Mesenchymal stem cell (in vitro differentiated cells and primary cell): ENCODE data around the gene NT5C1B. TPM values are rescaled to one million over a fixed set of nuclear protein-coding genes. Genes with fewer than 3 reads are reported as not detected.

Source experiments
- DNase-seq: peaks from one replicate; pipeline ENCODE4 v3.0.0-alpha.2; 2013
- H2AFZ ChIP-seq: one replicate; pipeline ENCODE4 v1.6.1; 2013; ENCODE audit warnings: low read depth, mild to moderate bottlenecking, control low read depth, inconsistent platforms, low read length, moderate library complexity
- H2AK5ac ChIP-seq: 2 replicates; pipeline ENCODE4 v1.6.1; 2013; ENCODE audit warnings: low read length, moderate library complexity, mild to moderate bottlenecking, inconsistent platforms; ENCODE audit not compliant: severe bottlenecking
- H2BK120ac ChIP-seq: one replicate; pipeline ENCODE4 v1.6.1; 2013; ENCODE audit warnings: low read depth, mild to moderate bottlenecking, inconsistent platforms, low read length, moderate library complexity
- H2BK12ac ChIP-seq, 2 experiments: one replicate each; pipeline ENCODE4 v1.6.1; 2013; ENCODE audit warnings: inconsistent platforms in 2 of 2, low read length in 2 of 2, mild to moderate bottlenecking in 2 of 2, moderate library complexity in 2 of 2, control low read depth in 1 of 2
- H2BK15ac ChIP-seq: one replicate; pipeline ENCODE4 v1.6.1; 2013; ENCODE audit warnings: mild to moderate bottlenecking, low read depth, inconsistent platforms; ENCODE audit not compliant: poor library complexity, severe bottlenecking
- H2BK5ac ChIP-seq: 2 replicates; pipeline ENCODE4 v1.6.1; 2013; ENCODE audit warnings: low read depth, mild to moderate bottlenecking, low read length, control low read depth, inconsistent platforms; ENCODE audit not compliant: poor library complexity, severe bottlenecking
- H3K14ac ChIP-seq, 2 experiments: one replicate each; pipeline ENCODE4 v1.6.1; 2013; ENCODE audit warnings: inconsistent platforms in 2 of 2, low read length in 2 of 2, control low read depth in 1 of 2, mild to moderate bottlenecking in 1 of 2, moderate library complexity in 1 of 2
- H3K18ac ChIP-seq, 2 experiments: one replicate each; pipeline ENCODE4 v1.6.1; 2013; ENCODE audit warnings: inconsistent platforms in 2 of 2, low read length in 2 of 2, control low read depth in 1 of 2, low read depth in 1 of 2, mild to moderate bottlenecking in 1 of 2
- H3K23ac ChIP-seq, 2 experiments: one replicate each; pipeline ENCODE4 v1.6.1; 2013; ENCODE audit warnings: inconsistent platforms in 2 of 2, low read length in 2 of 2, mild to moderate bottlenecking in 2 of 2, moderate library complexity in 2 of 2, control low read depth in 1 of 2
- H3K27ac ChIP-seq: 2 replicates; pipeline ENCODE4 v1.5.1; 2013; ENCODE audit warnings: mild to moderate bottlenecking, moderate library complexity, low read length, control low read depth, inconsistent platforms; ENCODE audit not compliant: poor library complexity, severe bottlenecking
- H3K27me3 ChIP-seq, 2 experiments: 2 replicates each; pipeline versions ENCODE4 v1.6.1 to v1.7.0; 2013; ENCODE audit warnings: low read length in 2 of 2, mild to moderate bottlenecking in 2 of 2, moderate library complexity in 2 of 2, control low read depth in 1 of 2, inconsistent platforms in 1 of 2; ENCODE audit not compliant: control insufficient read depth in 1 of 2, insufficient read depth in 1 of 2
- H3K36me3 ChIP-seq, 2 experiments: 2 replicates each; pipeline versions ENCODE4 v1.6.1 to v1.7.0; 2013; ENCODE audit warnings: low read length in 2 of 2, control low read depth in 1 of 2, inconsistent platforms in 1 of 2, low read depth in 1 of 2, mild to moderate bottlenecking in 1 of 2; ENCODE audit not compliant: insufficient read depth in 2 of 2, control insufficient read depth in 1 of 2
- H3K4ac ChIP-seq, 2 experiments: one replicate each; pipeline ENCODE4 v1.6.1; 2013; ENCODE audit warnings: inconsistent platforms in 2 of 2, low read length in 2 of 2, mild to moderate bottlenecking in 2 of 2, moderate library complexity in 2 of 2, control low read depth in 1 of 2, low read depth in 1 of 2
- H3K4me1 ChIP-seq: 2 replicates; pipeline ENCODE4 v1.6.1; 2013; ENCODE audit warnings: low read depth, low read length, control low read depth; ENCODE audit not compliant: control insufficient read depth, insufficient read depth
- H3K4me2 ChIP-seq: 2 replicates; pipeline ENCODE4 v1.6.1; 2013; ENCODE audit warnings: low read length, mild to moderate bottlenecking, inconsistent platforms; ENCODE audit not compliant: poor library complexity, severe bottlenecking
- H3K4me3 ChIP-seq, 2 experiments: 2 replicates each; pipeline versions ENCODE4 v1.5.1 to v1.7.0; 2013; ENCODE audit warnings: low read length in 2 of 2, mild to moderate bottlenecking in 2 of 2, control low read depth in 1 of 2, low read depth in 1 of 2; ENCODE audit not compliant: insufficient read depth in 1 of 2
- H3K79me1 ChIP-seq: replicated peaks from 2 replicates; pipeline ENCODE4 v1.6.1; 2013; ENCODE audit warnings: mild to moderate bottlenecking, control low read depth, low read length, inconsistent platforms; ENCODE audit not compliant: poor library complexity, severe bottlenecking
- H3K9ac ChIP-seq: 2 replicates; pipeline ENCODE4 v1.7.0; 2013; ENCODE audit warnings: mild to moderate bottlenecking, low read length, moderate library complexity
- H3K9me3 ChIP-seq: 2 replicates; pipeline ENCODE4 v1.7.0; 2013; ENCODE audit warnings: mild to moderate bottlenecking, low read length; ENCODE audit not compliant: control insufficient read depth
- H4K8ac ChIP-seq: one replicate; pipeline ENCODE4 v1.6.1; 2013; ENCODE audit warnings: inconsistent platforms, mild to moderate bottlenecking, low read length, moderate library complexity
- H4K91ac ChIP-seq: one replicate; pipeline ENCODE4 v1.6.1; 2013; ENCODE audit warnings: mild to moderate bottlenecking, low read length, inconsistent platforms
- WGBS: methylation state at CpG from one replicate; pipeline ENCODE4 v1.1.7; 2013; ENCODE audit warnings: mixed read lengths; 5-methylcytosine and 5-hydroxymethylcytosine counted together
- small RNA-seq: library from polyadenylated mRNA; stranded (forward); fragments of <200 nt; extraction: miRNeasy Mini kit (QIAGEN cat#:217004); gene quantifications from one replicate; pipeline ENCODE3, GENCODE V24; 2013; ENCODE audit warnings: low read depth

NT5C1B gene

GRCh38 chr2:18514526-18515461, 74.6 kb downstream of the NT5C1B start:
- no peaks in the 10 kb centered on the region for H3K9me3 ChIP-seq
- H3K4ac ChIP-seq, result peak overlapping the region in 1 of 2 experiments; percentile 34
- peak; percentile 29 for DNase-seq
- H3K4me2 ChIP-seq, result no peak overlapping the region
- no peak overlapping the region for H2AFZ ChIP-seq
- H2AK5ac ChIP-seq, result no peak overlapping the region
- peak overlapping the region in 1 of 2 experiments; percentile 44 for H3K14ac ChIP-seq
- H3K9ac ChIP-seq, result no peak overlapping the region
- no peak overlapping the region for H2BK120ac ChIP-seq
- WGBS, result 73% methylated on average over 3 of the region's 4 CpGs
- no peak overlapping the region for H2BK15ac ChIP-seq
- no peaks in the 10 kb centered on the region for H3K79me1 ChIP-seq
- no peak overlapping the region for H3K4me3 ChIP-seq
- no peak overlapping the region for H3K27ac ChIP-seq
- no peaks in the 10 kb centered on the region for H3K27me3 ChIP-seq
- peaks cover 8% of the 10 kb centered on the region for H3K4me1 ChIP-seq
- H2BK5ac ChIP-seq, result no peak overlapping the region
- H2BK12ac ChIP-seq, result peak overlapping the region; percentile 90 to 93
- peak overlapping the region; percentile 79 for H4K91ac ChIP-seq
- no peaks in the 10 kb centered on the region for H3K36me3 ChIP-seq
- H4K8ac ChIP-seq, result peak overlapping the region; percentile 56
- peak overlapping the region; percentile 7 to 81 for H3K18ac ChIP-seq
- H3K23ac ChIP-seq, result no peak overlapping the region

Small RNA genes within 50 kb of the gene (small RNA-seq; reads per million reads assigned to genes)
- not detected for gene RNU6-1215P
